H54 (cell line): ENCODE data around the gene GALNT18.

Source experiments
- DNase-seq: peaks from one replicate; pipeline ENCODE4 v3.0.0; 2011; ENCODE audit warnings: low spot score, mixed read lengths; ENCODE audit not compliant: insufficient read length
- FAIRE-seq: peaks from 3 replicates; lab custom pipeline; 2011; peaks lifted over from hg19 to GRCh38; lab: Jason Lieb, UNC
- POLR2A ChIP-seq: IDR thresholded peaks from 2 replicates; pipeline ENCODE4 v1.6.1; 2011; ENCODE audit warnings: low read depth, mild to moderate bottlenecking, low read length

Gene GALNT18

DNA sequence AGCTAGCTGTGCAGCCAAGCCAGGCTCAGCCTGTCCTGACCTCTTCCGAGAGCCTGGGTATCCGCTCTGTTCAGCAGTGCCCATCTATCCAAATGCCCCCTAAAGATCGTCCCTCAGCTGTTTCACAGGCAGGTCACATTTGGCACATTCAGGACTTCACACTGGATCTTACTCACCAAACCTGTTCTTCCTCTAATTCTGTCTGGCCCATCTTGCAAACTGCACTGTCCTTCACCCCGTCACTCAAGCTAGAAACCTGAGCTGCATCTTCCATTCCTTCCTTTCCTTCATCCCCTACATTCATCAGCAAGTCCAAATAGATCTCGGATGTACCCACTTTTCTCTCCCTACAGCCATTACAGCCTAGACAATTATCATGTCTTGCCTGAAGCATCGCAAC is 208.0 kb downstream of the GALNT18 start:
- TF ChIP-seq POLR2A = no peak
- DNase-seq (no peak), FAIRE-seq (no peak)

DNA sequence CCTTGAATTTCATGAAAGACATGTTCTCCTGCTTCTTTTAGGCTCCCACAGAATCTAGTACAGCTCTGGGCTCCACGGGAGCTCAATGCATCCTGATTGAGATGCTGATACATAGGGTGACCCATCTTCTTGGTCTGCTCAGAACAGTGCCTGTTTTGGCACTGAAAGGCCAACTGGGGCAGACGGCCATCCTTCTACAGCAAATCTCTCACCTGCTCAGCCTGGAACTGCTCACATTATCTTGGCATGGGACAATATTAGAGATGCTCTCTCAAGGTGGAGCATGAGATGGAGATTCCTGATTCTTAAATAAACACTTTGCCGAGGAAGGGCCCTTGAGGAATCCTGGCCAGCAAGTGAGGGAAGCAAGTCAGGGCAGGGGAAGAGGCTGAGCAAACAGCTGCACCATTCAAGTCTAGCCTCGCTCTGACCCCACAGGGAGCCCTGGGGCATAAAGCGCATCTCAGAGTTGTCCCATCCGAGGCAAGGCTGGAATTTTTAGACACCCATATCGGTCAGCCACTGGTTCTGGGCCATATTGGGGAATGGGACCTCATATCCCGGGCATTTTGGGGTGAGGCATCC is 210.3 kb downstream of the GALNT18 start:
- DNase-seq (no peak), FAIRE-seq (no peak)
- TF ChIP-seq POLR2A = no peak

DNA sequence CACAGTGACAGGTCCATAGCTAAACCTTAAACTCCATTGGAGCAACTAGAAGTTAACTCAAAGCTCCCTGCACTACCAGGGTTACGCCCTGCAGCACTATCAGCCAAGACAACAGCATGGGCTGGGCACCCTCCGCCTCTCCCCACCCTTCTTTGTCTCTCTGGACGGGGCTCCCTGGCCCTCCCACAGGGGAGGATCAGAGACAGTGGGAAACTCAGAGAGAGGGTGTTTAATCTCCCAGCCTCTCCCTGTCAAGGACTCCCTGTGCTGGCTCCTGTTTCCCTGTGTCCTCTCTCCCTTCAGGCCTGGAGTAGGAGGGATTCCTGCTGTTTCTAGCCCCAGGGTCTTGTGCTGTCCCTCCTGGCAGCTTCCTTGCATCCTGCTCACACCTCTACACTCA is 211.9 kb downstream of the GALNT18 start:
- DNase-seq (no peak), FAIRE-seq (no peak)
- TF ChIP-seq POLR2A = no peak

DNA sequence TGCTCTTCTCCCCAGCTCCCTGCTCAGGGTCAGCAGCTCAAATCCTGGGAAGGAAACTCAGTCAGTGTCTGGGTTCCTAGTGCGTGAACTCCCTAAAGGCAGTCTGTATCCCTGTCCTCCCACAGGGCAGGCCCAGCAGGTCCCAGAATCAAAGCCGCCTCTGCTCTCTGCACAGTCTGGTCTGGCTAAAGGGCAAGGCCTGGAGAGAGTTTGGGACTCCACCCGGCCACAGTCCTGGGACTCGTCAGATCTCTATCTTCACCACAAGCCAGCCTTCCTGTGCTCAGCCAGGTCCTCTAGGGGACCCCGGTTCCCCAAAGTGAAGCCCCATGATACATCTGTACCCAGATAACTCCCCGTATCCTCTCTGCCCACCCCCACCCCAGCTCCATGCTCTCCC is 212.6 kb downstream of the GALNT18 start:
- FAIRE-seq = no peak
- DNase-seq = no peak
- TF ChIP-seq POLR2A = no peak

DNA sequence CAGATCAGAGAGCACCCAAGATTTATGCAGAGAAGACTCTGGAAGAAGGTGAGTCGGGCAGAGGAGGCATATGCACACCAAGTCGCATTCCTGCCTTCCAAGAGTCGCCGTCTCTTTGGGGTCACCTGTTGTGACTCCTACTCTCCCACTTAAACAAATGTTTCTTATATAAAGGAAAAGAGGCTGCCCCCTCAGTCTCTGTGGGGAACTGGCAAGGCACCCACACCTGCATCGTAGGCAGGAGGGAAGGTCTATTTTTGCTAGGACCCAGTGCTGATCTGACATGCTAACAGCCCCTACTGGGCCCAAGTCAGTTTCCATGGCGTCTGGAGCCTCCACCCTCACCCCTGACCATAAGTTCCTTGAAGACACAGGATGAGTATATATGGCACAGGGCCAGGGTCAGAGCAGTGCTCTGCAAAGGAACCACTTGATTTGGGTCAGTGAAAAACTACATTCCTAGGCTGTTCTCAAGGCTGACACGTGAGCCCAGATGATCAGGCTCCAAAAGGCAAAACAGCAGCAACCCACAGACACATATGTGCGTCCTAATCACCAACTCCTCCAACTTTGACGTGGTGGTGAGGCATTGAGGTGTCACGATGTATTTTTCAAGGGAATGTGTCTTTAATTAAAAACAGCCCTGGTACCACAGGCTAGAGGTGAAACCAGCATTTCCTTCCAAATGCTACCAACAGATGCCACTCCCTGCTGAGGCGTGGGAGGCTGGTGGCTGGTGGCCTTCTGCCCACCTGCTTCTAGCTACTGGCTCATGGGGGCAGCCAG is 213.2 kb downstream of the GALNT18 start:
- DNase-seq (no peak), FAIRE-seq (no peak)
- no peak for TF ChIP-seq POLR2A

DNA sequence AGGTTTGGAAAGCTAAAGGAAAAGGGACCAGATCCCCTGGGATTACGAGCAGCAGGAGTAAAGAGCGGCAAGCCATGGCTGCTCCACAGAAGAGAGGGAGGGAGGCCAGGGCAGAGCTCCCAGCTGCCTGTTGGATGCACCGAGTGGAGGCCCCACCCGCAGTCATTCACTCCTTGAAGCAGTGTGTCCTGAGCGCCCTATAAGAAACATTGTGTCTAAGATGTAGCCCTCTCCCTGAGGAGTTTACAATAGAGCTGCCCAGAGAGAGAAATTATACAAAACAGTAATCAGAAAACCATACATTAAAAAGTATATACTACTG is 214.1 kb downstream of the GALNT18 start:
- FAIRE-seq = no peak
- TF ChIP-seq POLR2A = no peak

DNA sequence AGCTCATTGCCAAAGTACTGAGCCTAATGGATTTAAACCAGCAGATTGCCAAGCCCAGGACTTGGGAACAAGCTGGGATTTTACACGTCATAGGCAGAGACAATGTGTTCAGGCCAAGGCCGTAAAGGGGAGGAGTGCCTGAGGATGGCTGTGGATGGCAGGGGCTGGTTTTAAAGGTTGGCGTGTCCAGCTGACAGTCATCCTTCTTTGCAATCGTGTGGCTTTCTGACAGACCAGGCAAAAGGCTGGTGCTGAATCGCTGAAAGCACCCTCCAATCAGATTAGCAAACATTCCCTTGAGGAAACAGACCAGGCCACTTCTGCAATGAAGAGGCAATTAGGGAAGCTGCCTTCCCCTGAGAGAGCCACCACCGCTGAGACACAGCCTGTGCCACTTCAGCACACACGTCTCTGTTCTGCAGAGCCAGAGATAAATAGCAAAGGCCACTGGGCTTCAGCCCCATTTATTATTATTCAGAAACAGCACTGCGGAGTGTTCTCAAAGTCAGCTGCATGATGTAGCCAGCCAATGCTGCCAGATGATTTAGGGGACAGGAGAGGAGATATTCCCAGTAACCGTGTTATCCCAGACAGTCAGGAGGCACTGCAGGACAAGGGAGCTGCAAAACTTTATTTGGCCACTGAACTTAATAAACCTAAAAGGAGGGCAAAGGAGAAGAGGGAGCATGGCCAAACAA is 214.6 kb downstream of the GALNT18 start:
- DNase-seq = no peak
- no peak for FAIRE-seq
- no peak for TF ChIP-seq POLR2A

More for the DNA sequence above, 214.1 kb downstream of the GALNT18 start:
- DNase-seq = no peak

DNA sequence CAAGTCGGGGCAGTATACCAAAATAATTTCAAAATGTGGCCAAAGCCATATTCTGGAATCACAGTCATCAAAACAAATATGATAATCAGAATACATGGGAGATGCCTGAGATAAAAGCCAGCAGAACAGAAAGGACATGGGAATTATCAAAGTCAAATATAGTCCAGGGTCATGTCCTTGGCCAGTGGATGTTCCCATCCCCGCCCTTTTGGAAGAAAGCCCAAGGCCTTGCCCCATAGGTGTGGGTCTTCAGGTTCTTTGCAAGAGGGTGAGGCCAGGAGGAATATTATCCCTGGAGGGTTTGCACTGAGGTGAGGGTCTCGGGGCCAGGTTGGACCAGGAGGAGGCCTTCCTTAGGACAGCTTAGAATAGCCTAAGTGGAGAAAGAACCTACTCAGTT is 215.2 kb downstream of the GALNT18 start:
- FAIRE-seq = no peak
- no peak for TF ChIP-seq POLR2A
- DNase-seq = no peak

DNA sequence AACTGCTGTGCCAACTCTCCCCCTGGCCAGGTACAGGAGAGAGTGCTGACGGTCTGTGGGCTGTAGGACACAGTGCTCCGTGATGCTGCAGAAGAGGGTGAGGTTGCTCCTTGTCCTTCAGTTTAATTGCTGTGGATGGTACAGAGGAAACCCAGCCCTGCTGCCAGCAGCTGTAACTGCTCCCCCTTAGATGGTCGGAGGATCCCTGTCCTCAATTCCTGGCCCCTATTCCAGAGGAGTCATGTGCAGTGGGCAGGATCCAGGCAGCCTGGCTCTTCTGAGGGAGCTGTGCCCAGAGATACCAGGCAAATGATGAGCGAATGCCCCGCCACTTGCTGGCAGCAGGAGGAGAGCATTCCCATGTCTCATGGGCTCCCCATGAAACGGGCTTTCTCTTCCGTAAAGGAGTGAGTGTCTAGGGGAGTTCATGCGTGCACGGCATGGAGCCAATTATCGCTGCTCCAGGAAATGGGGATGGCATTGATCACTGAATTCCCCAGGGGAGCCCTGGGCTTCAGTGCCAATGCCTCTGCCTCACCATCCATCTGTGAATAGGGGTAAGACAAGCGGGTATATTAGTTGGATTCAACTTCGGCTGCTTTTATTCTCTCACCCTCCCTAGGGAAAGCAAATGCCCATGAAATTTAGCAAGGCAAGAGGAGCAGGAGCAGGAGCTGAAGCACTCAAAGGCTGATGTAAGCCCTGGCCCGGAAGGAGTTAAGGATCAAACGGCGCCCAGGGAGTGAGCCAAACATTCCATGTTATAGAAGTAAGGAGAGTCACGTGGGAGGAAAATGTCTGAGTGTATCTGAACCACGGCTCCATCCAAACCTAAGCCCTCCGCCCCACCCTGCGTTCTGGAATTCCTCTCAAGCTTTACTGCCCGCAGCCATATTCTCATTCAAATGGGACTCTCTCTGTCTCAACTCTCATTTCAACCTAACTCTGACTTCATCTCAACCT is 217.8 kb downstream of the GALNT18 start:
- no peak for FAIRE-seq
- no peak for TF ChIP-seq POLR2A
- DNase-seq = no peak

DNA sequence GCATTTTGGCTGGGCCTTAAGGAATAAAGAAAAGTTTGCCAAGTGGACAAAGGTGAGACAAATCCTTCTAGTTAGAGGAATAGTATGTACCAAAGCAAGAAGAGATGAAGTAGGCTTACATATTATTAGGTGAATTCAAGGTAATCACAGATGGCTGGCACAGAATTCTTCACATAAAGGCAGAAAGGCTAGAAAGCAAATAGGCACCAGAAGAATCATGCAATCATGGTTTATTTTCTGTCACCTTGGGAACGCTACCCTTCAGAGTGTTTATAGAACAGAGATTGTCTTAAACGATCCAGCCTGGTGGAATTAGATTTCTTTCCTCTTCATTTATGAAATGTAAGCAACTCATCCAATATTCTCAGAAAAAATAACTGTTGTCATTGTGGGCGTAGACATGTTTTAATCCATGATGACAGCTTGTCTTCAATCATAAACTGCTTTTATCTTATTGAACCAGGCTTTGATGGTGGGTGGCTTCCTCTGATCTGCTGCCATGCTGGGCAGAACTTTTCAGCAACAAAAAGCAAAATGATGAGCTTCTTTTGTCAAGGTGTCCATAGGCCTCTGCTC is 219.8 kb downstream of the GALNT18 start:
- FAIRE-seq = no peak
- TF ChIP-seq POLR2A = no peak
- DNase-seq = no peak

DNA sequence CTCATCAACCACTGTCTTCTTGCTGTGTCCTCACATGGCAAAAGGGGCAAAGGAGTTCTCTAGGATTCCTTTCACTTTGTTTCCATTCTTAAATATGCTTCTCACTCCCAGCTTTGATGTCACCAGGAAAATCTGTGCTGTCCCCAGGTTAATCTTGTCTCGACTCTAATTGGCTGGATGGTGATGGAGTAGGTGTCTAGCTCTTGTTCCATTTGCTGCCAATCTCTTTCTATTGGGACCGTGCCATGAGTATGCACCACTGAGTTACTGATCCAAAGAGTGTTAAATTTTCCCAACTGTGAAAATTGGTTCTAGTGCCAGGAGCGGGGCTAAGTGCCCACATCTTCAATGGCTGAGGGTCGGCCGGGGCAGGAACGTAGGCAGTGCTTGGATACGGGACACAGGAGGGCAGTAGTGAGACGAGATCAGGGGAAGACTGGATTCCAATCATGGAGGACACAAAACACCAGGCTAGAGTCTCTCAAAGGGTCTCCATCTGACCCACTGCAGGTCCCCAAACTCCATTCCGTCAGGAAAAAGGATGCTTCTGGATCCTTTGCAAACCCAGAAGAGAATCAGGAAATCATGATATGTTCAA is 221.1 kb downstream of the GALNT18 start:
- FAIRE-seq (no peak), DNase-seq (no peak)
- TF ChIP-seq POLR2A = no peak

DNA sequence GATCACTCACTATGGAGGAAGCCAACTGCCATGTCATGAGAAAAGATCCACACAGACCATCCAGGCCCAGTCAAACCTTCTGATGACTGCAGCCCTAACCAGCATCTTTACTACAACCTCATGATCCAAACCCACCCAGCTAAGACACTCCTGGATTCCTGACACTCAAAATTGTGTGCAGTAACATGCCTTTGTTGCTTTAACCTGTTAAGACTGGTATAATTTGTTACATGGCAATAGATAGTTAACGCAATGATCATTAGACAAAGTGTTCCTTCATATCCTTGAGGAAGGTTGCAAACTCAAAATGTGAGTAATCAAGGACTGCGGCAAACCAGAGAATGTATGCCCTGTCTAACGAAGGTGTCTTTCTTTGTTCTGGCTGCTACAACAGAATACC is 221.7 kb downstream of the GALNT18 start:
- TF ChIP-seq POLR2A = no peak
- DNase-seq (no peak), FAIRE-seq (no peak)

DNA sequence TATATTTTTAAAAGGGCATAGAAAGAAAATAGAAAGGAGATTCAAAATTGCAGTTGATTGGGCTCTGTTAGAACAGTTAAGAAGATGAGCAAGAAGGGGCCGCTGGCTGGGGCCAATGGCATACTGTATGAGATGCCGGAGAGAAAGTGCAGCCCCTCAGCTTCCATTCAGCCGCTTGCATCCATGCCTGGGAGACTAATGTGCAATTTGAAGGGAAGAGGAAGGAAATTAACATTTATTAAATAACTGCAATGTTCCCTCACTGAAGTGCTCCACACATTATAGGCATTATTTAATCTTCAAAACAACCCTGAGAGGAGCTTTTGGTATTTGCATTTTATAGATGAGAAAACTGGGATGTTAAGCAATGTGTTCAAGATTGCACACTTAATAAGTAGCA is 224.0 kb downstream of the GALNT18 start:
- no peak for TF ChIP-seq POLR2A
- no peak for DNase-seq
- FAIRE-seq = no peak
